Measurements from ENCODE around the gene SUFU.

Gene SUFU

DNA sequence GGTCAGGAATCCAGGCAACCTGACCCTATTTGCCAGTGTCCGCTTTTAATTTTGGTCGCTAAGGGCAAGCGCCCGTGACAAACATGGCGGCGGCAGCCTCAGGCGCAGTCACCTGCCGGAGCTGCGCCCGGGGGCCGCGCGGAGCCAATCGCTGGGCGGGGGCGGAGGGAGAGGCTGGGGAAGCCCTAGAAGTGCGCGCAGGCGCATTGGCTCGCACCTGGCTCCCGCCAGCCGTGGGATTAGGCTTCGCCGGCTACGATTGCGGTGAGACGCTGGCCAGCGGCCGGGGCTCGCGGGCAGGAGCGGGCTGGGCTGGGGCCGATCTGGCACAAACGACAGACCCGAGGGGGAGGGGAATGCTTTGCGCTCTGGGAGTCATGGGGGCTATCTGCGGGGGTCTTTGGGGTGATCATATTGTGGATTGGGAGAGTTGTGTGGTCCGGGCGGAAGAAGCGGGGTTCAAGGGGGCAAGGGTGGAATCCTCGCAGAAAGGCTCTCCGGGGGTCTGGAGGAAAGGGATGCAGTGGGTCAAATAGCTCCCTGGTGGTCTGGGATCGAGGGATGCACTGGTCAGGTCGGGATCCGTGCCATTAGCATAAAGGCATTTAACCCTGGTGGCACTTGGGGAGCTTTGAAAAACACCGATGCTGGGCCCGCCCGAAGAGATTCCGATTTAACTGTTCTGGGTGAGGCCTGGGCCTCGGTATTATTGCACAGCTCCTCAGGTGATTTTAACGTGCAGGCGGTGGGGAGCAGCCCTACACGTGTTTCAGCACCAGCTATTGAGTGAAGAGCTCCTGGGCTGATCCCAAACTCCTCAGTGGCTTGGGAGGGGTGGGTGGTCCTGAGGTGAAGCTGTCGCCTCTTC lies 42.4 kb upstream of the SUFU start:
- ATAC-seq (ENCODE audit: insufficient read depth, low read depth) (peak; percentile 96), DNase-seq (peak; percentile 88)
- no peaks in the 10 kb centered on the region for H3K36me3 ChIP-seq (ENCODE audit: insufficient read depth, low read length)
- H3K27ac ChIP-seq (ENCODE audit: low read length) = peak overlapping the region; percentile 64
- H3K4me1 ChIP-seq (ENCODE audit: insufficient read depth, low read length) = peaks cover 27% of the 10 kb centered on the region
- peak overlapping the region; percentile 76 for H3K4me2 ChIP-seq (ENCODE audit: insufficient read depth, low read length)
- peaks cover 5% of the 10 kb centered on the region; the same call in 1 of the 2 replicates for H3K79me2 ChIP-seq (ENCODE audit: insufficient read depth, low read length)
- H3K27me3 ChIP-seq (ENCODE audit: insufficient read depth, low read length, poor library complexity) = no peaks in the 10 kb centered on the region
- no peaks in the 10 kb centered on the region for H3K9me3 ChIP-seq (ENCODE audit: insufficient read depth, low read length, severe bottlenecking)
- H2AFZ ChIP-seq (ENCODE audit: low read depth, low read length) = peak overlapping the region; percentile 95
- peak overlapping the region; percentile 39 to 62; a peak in 3 of 4 replicates for H3K4me3 ChIP-seq (ENCODE audit: low read depth in 1 of 2, low read length in 2 of 2)
- TF ChIP-seq EZH2 (IDR thresholded peaks at IDR 0.05; ENCODE audit: borderline replicate concordance, low read depth, low read length, severe bottlenecking) (no peak), CTCF (IDR thresholded peaks at IDR 0.05; ENCODE audit: borderline replicate concordance, extremely low read depth, low read length, poor library complexity, severe bottlenecking) (no peak)
- no peaks in the 10 kb centered on the region for H4K20me1 ChIP-seq (ENCODE audit: insufficient read depth, low read length)
- H3K9ac ChIP-seq (ENCODE audit: low read depth, low read length) = peak overlapping the region; percentile 63

- Histone ChIP-seq H3K9ac (ENCODE audit: low read depth, low read length) (no peak overlapping the region), H3K4me3 (ENCODE audit: low read depth in 1 of 2, low read length in 2 of 2) (no peak overlapping the region), H2AFZ (ENCODE audit: low read depth, low read length) (no peak overlapping the region), H3K36me3 (ENCODE audit: insufficient read depth, low read length) (no peaks in the 10 kb centered on the region), H3K4me1 (ENCODE audit: insufficient read depth, low read length) (peaks cover 27% of the 10 kb centered on the region), H3K9me3 (ENCODE audit: insufficient read depth, low read length, severe bottlenecking) (no peaks in the 10 kb centered on the region), H3K27ac (ENCODE audit: low read length) (no peak overlapping the region), H3K4me2 (ENCODE audit: insufficient read depth, low read length) (peak overlapping the region; percentile 76), H3K27me3 (ENCODE audit: insufficient read depth, low read length, poor library complexity) (no peaks in the 10 kb centered on the region), H4K20me1 (ENCODE audit: insufficient read depth, low read length) (no peaks in the 10 kb centered on the region), H3K79me2 (ENCODE audit: insufficient read depth, low read length) (peaks cover 5% of the 10 kb centered on the region; the same call in 1 of the 2 replicates)
- no peak for TF ChIP-seq CTCF (IDR thresholded peaks at IDR 0.05; ENCODE audit: borderline replicate concordance, extremely low read depth, low read length, poor library complexity, severe bottlenecking)
- TF ChIP-seq EZH2 (IDR thresholded peaks at IDR 0.05; ENCODE audit: borderline replicate concordance, low read depth, low read length, severe bottlenecking) = no peak
- ATAC-seq (ENCODE audit: insufficient read depth, low read depth) = no peak
- no peak for DNase-seq
These were observed 41.2 kb upstream of the SUFU start for GRCh38 chr10:102462512-102463054.

DNA sequence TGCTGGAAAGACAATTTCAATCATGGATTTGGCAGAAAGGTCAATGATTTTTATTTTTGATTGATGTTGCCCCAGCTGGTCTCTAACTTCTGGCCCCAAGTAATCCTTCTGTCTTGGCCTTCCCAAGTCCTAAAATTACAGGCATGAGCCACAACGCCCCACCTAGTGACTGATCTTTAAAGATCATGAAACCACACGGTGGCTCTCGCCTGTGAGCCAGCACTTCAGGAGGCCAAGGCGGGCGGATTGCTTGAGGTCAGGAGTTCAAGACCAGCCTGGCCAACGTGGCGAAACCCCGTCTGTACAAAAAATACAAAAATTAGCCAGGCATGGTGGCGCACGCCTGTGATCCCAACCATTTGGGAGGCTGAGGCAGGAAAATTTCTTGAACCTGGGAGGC lies 39.8 kb upstream of the SUFU start:
- no peak overlapping the region for H2AFZ ChIP-seq (ENCODE audit: low read depth, low read length)
- no peaks in the 10 kb centered on the region for H3K27me3 ChIP-seq (ENCODE audit: insufficient read depth, low read length, poor library complexity)
- H3K9ac ChIP-seq (ENCODE audit: low read depth, low read length) = no peak overlapping the region
- no peaks in the 10 kb centered on the region for H3K36me3 ChIP-seq (ENCODE audit: insufficient read depth, low read length)
- H3K79me2 ChIP-seq (ENCODE audit: insufficient read depth, low read length) = peaks cover 5% of the 10 kb centered on the region; the same call in 1 of the 2 replicates
- no peak overlapping the region for H3K27ac ChIP-seq (ENCODE audit: low read length)
- H4K20me1 ChIP-seq (ENCODE audit: insufficient read depth, low read length) = no peaks in the 10 kb centered on the region
- TF ChIP-seq EZH2 (IDR thresholded peaks at IDR 0.05; ENCODE audit: borderline replicate concordance, low read depth, low read length, severe bottlenecking) = no peak
- no peak for TF ChIP-seq CTCF (IDR thresholded peaks at IDR 0.05; ENCODE audit: borderline replicate concordance, extremely low read depth, low read length, poor library complexity, severe bottlenecking)
- DNase-seq = no peak
- H3K4me3 ChIP-seq (ENCODE audit: low read depth in 1 of 2, low read length in 2 of 2) = no peak overlapping the region
- no peaks in the 10 kb centered on the region for H3K9me3 ChIP-seq (ENCODE audit: insufficient read depth, low read length, severe bottlenecking)
- H3K4me1 ChIP-seq (ENCODE audit: insufficient read depth, low read length) = peaks cover 27% of the 10 kb centered on the region
- ATAC-seq (ENCODE audit: insufficient read depth, low read depth) = no peak
- H3K4me2 ChIP-seq (ENCODE audit: insufficient read depth, low read length) = no peak overlapping the region
